ENCODE results near the gene UBQLN1. TPM values are rescaled to one million over a fixed set of nuclear protein-coding genes. Genes with fewer than 3 reads are reported as not detected.

The UBQLN1 gene
- total and polyA plus RNA-seq, 9 of the 15 experiments (the other 6 are each of a cell fraction or from before 2014, with no cell fraction given): 7.5 to 120 (median 52.8) TPM

- TF ChIP-seq ATF3 (IDR thresholded peaks at IDR 0.05) (peak; percentile 98), ATF3 (CRISPR knock-in tag; conservative IDR thresholded peaks at IDR 0.05) (no peak), JUND (IDR thresholded peaks at IDR 0.05; ENCODE audit: borderline replicate concordance, low read depth, low read length) (peak; percentile 72), JUND (tag; IDR thresholded peaks at IDR 0.05; ENCODE audit: borderline replicate concordance, low read depth, low read length) (peak; percentile 92; the same call in 2 of the 3 replicates), RB1 (IDR thresholded peaks at IDR 0.05; ENCODE audit: low read depth) (0 out of 2 replicates have a peak, but pooled peaks have one; percentile 21), CEBPB (tag; IDR thresholded peaks at IDR 0.05) (peak; percentile 86), MYC (IDR thresholded peaks at IDR 0.05; ENCODE audit: low read depth, low read length) (peak; percentile 9; the same call in 1 of the 2 replicates), MYC (CRISPR knock-in tag; IDR thresholded peaks at IDR 0.05; ENCODE audit: borderline replicate concordance, low read depth) (no peak), MEIS2 (IDR thresholded peaks at IDR 0.05; ENCODE audit: partially characterized antibody) (peak; percentile 71), E2F6 (IDR thresholded peaks at IDR 0.05; ENCODE audit: borderline replicate concordance in 1 of 2, extremely low read depth in 1 of 2, insufficient read depth in 1 of 2, insufficient read length in 1 of 2, low read depth in 1 of 2, low read length in 1 of 2, poor library complexity in 1 of 2, severe bottlenecking in 1 of 2) (peak in 1 of 2 experiments; percentile 64), YY1 (IDR thresholded peaks at IDR 0.05; ENCODE audit: borderline replicate concordance in 1 of 3, control insufficient read depth in 1 of 3, extremely low read depth in 1 of 3, insufficient read depth in 3 of 3, insufficient read length in 1 of 3, insufficient replicate concordance in 2 of 3, low read depth in 1 of 3, low read length in 2 of 3) (peak in 1 of 3 experiments; percentile 59), ZNF212 (CRISPR knock-in tag; IDR thresholded peaks at IDR 0.05) (no peak), DACH1 (IDR thresholded peaks at IDR 0.05; ENCODE audit: partially characterized antibody) (peak; percentile 7), KLF16 (IDR thresholded peaks at IDR 0.05) (no peak), ATF7 (IDR thresholded peaks at IDR 0.05) (peak; percentile 98), SMARCA4 (IDR thresholded peaks at IDR 0.05) (peak; percentile 52), USF1 (CRISPR knock-in tag; IDR thresholded peaks at IDR 0.05) (peak; percentile 18; the same call in 1 of the 2 replicates), TAF9B (IDR thresholded peaks at IDR 0.05; ENCODE audit: partially characterized antibody) (peak; percentile 67), KLF13 (tag; IDR thresholded peaks at IDR 0.05; ENCODE audit: borderline replicate concordance, low read depth) (no peak), ZBTB17 (CRISPR knock-in tag; IDR thresholded peaks at IDR 0.05) (no peak), ZBTB34 (CRISPR knock-in tag; IDR thresholded peaks at IDR 0.05) (no peak), JUN (IDR thresholded peaks at IDR 0.05; ENCODE audit: borderline replicate concordance, low read depth, low read length) (peak; percentile 63; the same call in 1 of the 2 replicates), JUN (CRISPR knock-in tag; IDR thresholded peaks at IDR 0.05; ENCODE audit: borderline replicate concordance) (no peak), POLR2H (tag; IDR thresholded peaks at IDR 0.05; ENCODE audit: low read depth) (peak; percentile 7; the same call in 1 of the 2 replicates)
Measured at GRCh38 chr9:83708515-83709158, 879 bp upstream of the UBQLN1 start (continued).

All from K562 (cell line).